Measurements from ENCODE around the gene SLF1.

DNA sequence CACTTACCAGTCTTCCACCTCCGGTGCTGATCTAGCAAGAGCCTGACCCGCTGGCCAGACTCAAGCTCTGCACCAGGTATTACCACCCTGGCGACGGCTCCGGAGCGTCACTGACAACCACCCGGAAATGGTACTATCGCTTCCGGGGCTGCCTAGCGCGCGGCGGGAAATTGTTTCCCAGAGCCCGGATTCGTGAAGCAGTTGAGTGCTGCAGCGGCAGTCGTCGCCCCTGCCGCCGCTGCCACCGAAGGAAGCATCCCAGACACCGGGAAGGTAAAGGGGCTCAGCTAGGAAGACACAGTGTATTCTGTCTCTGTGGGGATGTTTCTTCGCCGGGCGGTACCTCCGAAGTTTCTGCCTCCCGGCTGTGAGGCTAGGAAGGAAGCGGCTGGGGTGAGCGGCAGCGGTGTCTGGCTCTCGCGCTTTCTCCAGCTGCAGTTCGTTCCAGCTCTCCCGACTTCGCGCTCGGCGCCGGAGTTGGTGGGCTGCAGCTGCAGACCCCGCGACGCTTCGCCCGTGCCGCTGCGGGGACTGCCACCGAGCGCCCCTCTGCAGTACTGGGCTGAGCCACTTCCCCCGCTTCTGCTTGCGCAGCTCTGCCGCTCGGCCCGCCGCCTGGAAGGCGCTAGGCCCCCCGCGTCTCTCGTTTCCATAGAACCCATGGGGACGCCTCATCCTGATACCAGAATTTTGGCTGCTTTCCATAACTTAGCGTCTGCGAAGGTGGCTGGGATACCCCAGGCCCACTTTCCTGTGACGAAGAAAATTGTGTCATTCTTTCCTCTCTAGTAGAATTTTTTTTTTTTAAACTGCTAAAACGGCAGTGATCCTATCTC lies at the start of gene SLF1, which contains the start of gene KIAA0825:
- TF ChIP-seq, protein P1, sequence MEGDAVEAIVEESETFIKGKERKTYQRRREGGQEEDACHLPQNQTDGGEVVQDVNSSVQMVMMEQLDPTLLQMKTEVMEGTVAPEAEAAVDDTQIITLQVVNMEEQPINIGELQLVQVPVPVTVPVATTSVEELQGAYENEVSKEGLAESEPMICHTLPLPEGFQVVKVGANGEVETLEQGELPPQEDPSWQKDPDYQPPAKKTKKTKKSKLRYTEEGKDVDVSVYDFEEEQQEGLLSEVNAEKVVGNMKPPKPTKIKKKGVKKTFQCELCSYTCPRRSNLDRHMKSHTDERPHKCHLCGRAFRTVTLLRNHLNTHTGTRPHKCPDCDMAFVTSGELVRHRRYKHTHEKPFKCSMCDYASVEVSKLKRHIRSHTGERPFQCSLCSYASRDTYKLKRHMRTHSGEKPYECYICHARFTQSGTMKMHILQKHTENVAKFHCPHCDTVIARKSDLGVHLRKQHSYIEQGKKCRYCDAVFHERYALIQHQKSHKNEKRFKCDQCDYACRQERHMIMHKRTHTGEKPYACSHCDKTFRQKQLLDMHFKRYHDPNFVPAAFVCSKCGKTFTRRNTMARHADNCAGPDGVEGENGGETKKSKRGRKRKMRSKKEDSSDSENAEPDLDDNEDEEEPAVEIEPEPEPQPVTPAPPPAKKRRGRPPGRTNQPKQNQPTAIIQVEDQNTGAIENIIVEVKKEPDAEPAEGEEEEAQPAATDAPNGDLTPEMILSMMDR (conservative IDR thresholded peaks at IDR 0.05; ENCODE audit: low read depth in 2 of 2), result no peak
- TF ChIP-seq EZH2 (IDR thresholded peaks at IDR 0.05; ENCODE audit: low read depth, unreplicated experiment) (no peak), EZH2phosphoT487 (IDR thresholded peaks at IDR 0.05; ENCODE audit: unreplicated experiment) (no peak), ZNF114 (CRISPR knock-in tag; IDR thresholded peaks at IDR 0.05) (no peak), POLR2AphosphoS5 (IDR thresholded peaks at IDR 0.05; ENCODE audit: low read depth) (peak; percentile 95)

Data from GM23338 (cell line).